HG02759 (cell line): ENCODE data around the gene TEF.

Source experiments
- ATAC-seq: cut with Tn5 transposase; IDR thresholded peaks from one replicate; pipeline ENCODE4 v1.9.1; 2021; ENCODE audit warnings: mild to moderate bottlenecking, moderate library complexity; ENCODE audit not compliant: unreplicated experiment

The TEF gene

DNA sequence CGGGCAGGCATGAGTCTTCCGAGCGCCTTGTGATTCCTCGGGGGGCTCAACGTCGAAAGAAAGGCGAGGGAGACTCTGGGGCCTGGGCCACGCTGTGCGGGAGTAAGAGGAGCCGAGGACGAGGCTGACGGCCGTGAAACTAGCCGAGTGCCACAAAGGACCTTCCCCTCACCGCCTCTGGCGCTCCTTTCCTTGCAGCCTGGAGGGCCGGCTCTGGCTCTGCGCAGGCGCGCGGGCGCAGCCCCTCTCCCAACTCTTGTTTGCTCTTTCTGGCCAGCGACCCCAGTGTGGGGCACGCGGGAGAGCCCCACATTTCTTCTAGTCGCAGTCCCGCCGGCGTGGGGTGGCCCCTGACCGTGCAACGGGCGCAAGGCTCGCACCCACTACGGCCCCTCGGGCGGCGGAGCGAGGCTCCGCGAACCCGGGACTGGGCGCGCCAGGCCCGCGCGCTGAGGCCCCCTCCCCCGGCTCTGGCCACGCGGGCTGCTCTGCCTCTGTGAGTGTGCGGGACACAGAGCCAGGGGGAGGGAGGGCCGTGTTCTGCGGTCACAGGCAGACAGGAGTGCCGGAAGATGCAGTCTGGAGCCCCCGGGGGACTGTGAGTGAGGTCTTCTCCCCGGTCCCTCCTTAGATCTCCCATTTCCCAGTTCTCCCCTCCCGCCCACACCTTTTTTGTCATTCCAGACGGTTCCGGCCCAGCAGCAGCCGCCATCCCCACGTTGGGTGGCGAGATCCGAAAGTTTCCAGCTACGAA lies 65.9 kb downstream of the TEF start:
- ATAC-seq = no peak

DNA sequence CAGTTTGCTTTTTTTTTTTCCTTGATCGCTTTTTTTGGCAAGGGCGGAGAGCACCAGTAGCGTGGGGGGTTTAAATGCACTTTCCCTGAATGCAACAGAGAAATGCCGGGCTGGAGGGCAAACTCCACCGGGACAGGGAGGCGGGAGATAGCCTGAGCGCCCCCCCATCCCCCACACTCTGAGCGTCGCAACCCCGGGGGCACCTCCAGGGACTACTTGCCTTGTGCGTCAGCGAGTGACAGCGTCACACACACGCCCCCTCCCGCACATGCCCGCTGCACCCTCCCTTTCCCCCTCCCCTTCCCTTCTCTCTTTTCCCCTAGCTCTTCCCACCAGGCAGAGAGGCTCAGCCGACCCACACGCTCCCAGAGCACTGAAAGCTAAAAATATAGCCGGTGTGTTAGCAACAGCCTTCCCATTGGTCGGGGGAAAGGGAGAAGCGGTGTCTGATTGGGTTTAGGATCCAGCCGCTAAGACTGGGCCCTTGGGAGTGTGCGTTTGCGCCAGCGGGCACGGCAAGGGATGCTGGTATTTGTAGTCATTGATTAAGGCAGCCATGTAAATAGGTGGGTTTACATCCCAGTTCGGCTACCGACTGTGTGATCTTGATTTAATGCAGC lies 66.6 kb downstream of the TEF start:
- peak; percentile 55 for ATAC-seq
